IPS-18c (cell line): ENCODE results near the gene CTCF.

Experiments
- H3K4me3 ChIP-seq: 2 replicates; pipeline ENCODE4 v1.7.0; 2013; ENCODE audit warnings: low read depth, mild to moderate bottlenecking, low read length, moderate library complexity; ENCODE audit not compliant: insufficient read depth
- H3K9me3 ChIP-seq: one replicate; pipeline ENCODE4 v1.6.1; 2013; ENCODE audit warnings: mild to moderate bottlenecking, low read length, moderate library complexity; ENCODE audit not compliant: control insufficient read depth, insufficient read depth

CTCF gene

GRCh38 chr16:67628216-67628615, 65.9 kb downstream of the CTCF start:
- H3K4me3 ChIP-seq = no peak overlapping the region
- no peaks in the 10 kb centered on the region for H3K9me3 ChIP-seq

GRCh38 chr16:67632415-67633172, 70.3 kb downstream of the CTCF start:
- no peaks in the 10 kb centered on the region for H3K9me3 ChIP-seq
- H3K4me3 ChIP-seq = no peak overlapping the region

GRCh38 chr16:67636713-67637112, 74.4 kb downstream of the CTCF start:
- H3K9me3 ChIP-seq = no peaks in the 10 kb centered on the region

GRCh38 chr16:67637625-67638024, 75.3 kb downstream of the CTCF start:
- no peaks in the 10 kb centered on the region for H3K9me3 ChIP-seq
- no peak overlapping the region for H3K4me3 ChIP-seq

More at GRCh38 chr16:67636713-67637112, 74.4 kb downstream of the CTCF start:
- H3K4me3 ChIP-seq = no peak overlapping the region

GRCh38 chr16:67641779-67642708, 79.7 kb downstream of the CTCF start:
- H3K4me3 ChIP-seq = no peak overlapping the region
- H3K9me3 ChIP-seq = no peaks in the 10 kb centered on the region

- no peak overlapping the region for H3K4me3 ChIP-seq
Observed at GRCh38 chr16:67644038-67644437, 81.7 kb downstream of the CTCF start.

GRCh38 chr16:67645397-67646121, 83.2 kb downstream of the CTCF start:
- peak overlapping the region; percentile 61 for H3K4me3 ChIP-seq
- H3K9me3 ChIP-seq = no peaks in the 10 kb centered on the region

More at GRCh38 chr16:67644038-67644437, 81.7 kb downstream of the CTCF start:
- no peaks in the 10 kb centered on the region for H3K9me3 ChIP-seq

- Histone ChIP-seq H3K9me3 (no peaks in the 10 kb centered on the region), H3K4me3 (no peak overlapping the region)
Observed at GRCh38 chr16:67647111-67647651, 84.9 kb downstream of the CTCF start.

GRCh38 chr16:67647681-67648080, 85.4 kb downstream of the CTCF start:
- H3K9me3 ChIP-seq = no peaks in the 10 kb centered on the region
- no peak overlapping the region for H3K4me3 ChIP-seq

- H3K4me3 ChIP-seq = no peak overlapping the region
- no peaks in the 10 kb centered on the region for H3K9me3 ChIP-seq
Observed at GRCh38 chr16:67648088-67648763, 85.9 kb downstream of the CTCF start.

GRCh38 chr16:67648764-67649407, 86.6 kb downstream of the CTCF start:
- Histone ChIP-seq H3K9me3 (no peaks in the 10 kb centered on the region), H3K4me3 (no peak overlapping the region)

GRCh38 chr16:67649494-67649931, 87.2 kb downstream of the CTCF start:
- H3K4me3 ChIP-seq = no peak overlapping the region

GRCh38 chr16:67650023-67650422, 87.7 kb downstream of the CTCF start:
- H3K4me3 ChIP-seq = no peak overlapping the region
- no peaks in the 10 kb centered on the region for H3K9me3 ChIP-seq

More at GRCh38 chr16:67649494-67649931, 87.2 kb downstream of the CTCF start:
- no peaks in the 10 kb centered on the region for H3K9me3 ChIP-seq

- Histone ChIP-seq H3K9me3 (no peaks in the 10 kb centered on the region), H3K4me3 (no peak overlapping the region)
Observed at GRCh38 chr16:67651039-67651438, 88.7 kb downstream of the CTCF start.

GRCh38 chr16:67651847-67652246, 89.5 kb downstream of the CTCF start:
- no peak overlapping the region for H3K4me3 ChIP-seq
- no peaks in the 10 kb centered on the region for H3K9me3 ChIP-seq

- peak overlapping the region; percentile 63 for H3K4me3 ChIP-seq
- no peaks in the 10 kb centered on the region for H3K9me3 ChIP-seq
Observed at GRCh38 chr16:67652578-67653127, 90.3 kb downstream of the CTCF start.
